Stimulated activated naive CD8-positive, alpha-beta T cell treated with anti-CD3 and anti-CD28 coated beads, Interleukin-15, Interleukin-2, amounts not matched to agents 100 ng/mL and 50 ng/mL, for 24 hours (primary cell): ENCODE measurements around the gene COL6A2.
"Not testable (repeated sequence)": the region's sequence is repeated elsewhere in the genome, so short reads cannot be mapped to it uniquely, and the experiment has no call there.

Experiments
- H3K27ac Mint-ChIP-seq: one replicate; pipeline ENCODE4 v1.8.0; 2021; ENCODE audit warnings: mild to moderate bottlenecking, mixed read lengths
- H3K27me3 Mint-ChIP-seq: one replicate; pipeline ENCODE4 v1.8.0; 2021; ENCODE audit warnings: mixed read lengths
- H3K36me3 Mint-ChIP-seq: one replicate; pipeline ENCODE4 v1.8.0; 2021; ENCODE audit warnings: low read depth, mixed read lengths
- H3K4me1 Mint-ChIP-seq: one replicate; pipeline ENCODE4 v1.8.0; 2021; ENCODE audit warnings: low read depth, mixed read lengths
- H3K4me3 Mint-ChIP-seq: one replicate; pipeline ENCODE4 v1.8.0; 2021; ENCODE audit warnings: mild to moderate bottlenecking, mixed read lengths
- H3K9me3 Mint-ChIP-seq: one replicate; pipeline ENCODE4 v1.8.0; 2021; ENCODE audit warnings: mixed read lengths

The COL6A2 gene

GRCh38 chr21:46176443-46177129 lies 78.7 kb downstream of the COL6A2 start:
- not testable (repeated sequence) for H3K27ac Mint-ChIP-seq, H3K4me3 Mint-ChIP-seq, H3K36me3 Mint-ChIP-seq, H3K4me1 Mint-ChIP-seq
- peaks cover 18% of the 10 kb centered on the region for H3K27me3 Mint-ChIP-seq
- H3K9me3 Mint-ChIP-seq: peaks cover 24% of the 10 kb centered on the region

GRCh38 chr21:46178961-46179360 lies 81.0 kb downstream of the COL6A2 start:
- peaks cover 18% of the 10 kb centered on the region for H3K27me3 Mint-ChIP-seq
- no peaks in the 10 kb centered on the region for H3K36me3 Mint-ChIP-seq
- peaks cover 24% of the 10 kb centered on the region for H3K9me3 Mint-ChIP-seq
- no peak overlapping the region for H3K4me3 Mint-ChIP-seq
- no peaks in the 10 kb centered on the region for H3K4me1 Mint-ChIP-seq
- H3K27ac Mint-ChIP-seq: no peak overlapping the region
